H1 (cell line): ENCODE results near the gene ZFP1. TPM values are rescaled to one million over a fixed set of nuclear protein-coding genes. Genes with fewer than 3 reads are reported as not detected.

ENCODE experiments used
- BACH1 ChIP-seq: IDR thresholded peaks from 2 replicates; pipeline ENCODE4 v1.6.1; 2012; ENCODE audit warnings: low read length, improper control_type of control experiment
- GTF2F1 ChIP-seq: IDR thresholded peaks from 2 replicates; pipeline ENCODE4 v1.6.1; 2012; ENCODE audit warnings: low read depth, low read length, improper control_type of control experiment, borderline replicate concordance
- RAD21 ChIP-seq, 2 experiments: IDR thresholded peaks in 1 of 2; conservative IDR thresholded peaks in 1 of 2; 2 replicates each; pipeline ENCODE4 v1.6.1; 2011; ENCODE audit warnings: low read depth in 2 of 2, low read length in 2 of 2, improper control_type of control experiment in 1 of 2, inconsistent platforms in 1 of 2, mild to moderate bottlenecking in 1 of 2, moderate library complexity in 1 of 2
- SIRT6 ChIP-seq: IDR thresholded peaks from one replicate; pipeline ENCODE4 v1.7.1; 2012; ENCODE audit warnings: low read length, inconsistent platforms
- SRF ChIP-seq: IDR thresholded peaks from 2 replicates; pipeline ENCODE4 v1.6.1; 2011; ENCODE audit warnings: mild to moderate bottlenecking, low read depth, low read length, moderate library complexity
- SUZ12 ChIP-seq: fragments of 200-600 bp; sonication (generic); IDR thresholded peaks from 2 replicates; pipeline ENCODE4 v1.6.1; 2012; ENCODE audit warnings: mild to moderate bottlenecking, inconsistent platforms, low read length, moderate library complexity, mixed read lengths
- polyA plus RNA-seq, 7 experiments: library from polyadenylated mRNA; depleted of rRNA in 3 of 7; stranded (reverse) in 5 of 7; unstranded in 2 of 7; fragments of >200 nt in 5 of 7; fragments of 200-250 nt in 2 of 7; gene quantifications; 1 replicate in 5 of 7; 2 replicates in 1 of 7; 4 replicates in 1 of 7; pipeline versions ENCODE4 v1.2.1 to v1.2.3, GENCODE V29; 2011 to 2013; ENCODE audit warnings: missing spikeins in 2 of 7, mixed read lengths in 2 of 7
- total RNA-seq: library from RNA; stranded (reverse); fragmentation: NEBNext Ultra II Directional; extraction: Animal tissue kit (Norgen Biotek cat#: 25700); gene quantifications from 2 replicates; pipeline ENCODE4 v1.2.1, GENCODE V29; 2021

The ZFP1 gene
- total and polyA plus RNA-seq, 2 of the 8 experiments (the other 6 are each of a cell fraction or from before 2014, with no cell fraction given), result 4.0 to 11.2 TPM

DNA sequence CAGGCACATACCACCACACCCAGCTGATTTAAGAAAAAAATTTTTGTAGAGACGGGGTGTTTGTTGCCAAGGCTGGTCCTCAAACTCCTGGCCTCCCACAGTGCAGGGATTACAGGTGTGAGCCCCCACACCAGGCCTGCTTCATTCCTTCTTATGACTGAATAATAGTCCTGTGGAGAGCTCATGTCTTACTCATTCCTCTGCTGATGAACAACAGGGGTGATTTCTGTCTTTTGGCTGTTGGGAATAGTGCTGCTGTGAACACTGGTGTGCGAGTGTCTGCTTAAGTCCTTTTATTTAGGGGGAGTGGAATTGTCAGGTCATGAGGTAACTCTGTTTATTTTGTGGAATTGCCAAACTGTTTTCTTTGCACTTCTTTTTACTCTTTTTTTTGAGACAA lies 67.8 kb downstream of the ZFP1 start (continued):
- TF ChIP-seq GTF2F1 (no peak), SRF (no peak), RAD21 (IDR thresholded peaks at IDR 0.05 in 1 of 2, conservative IDR thresholded peaks at IDR 0.05 in 1 of 2; ENCODE audit: low read depth in 2 of 2, low read length in 2 of 2) (no peak), BACH1 (no peak), SIRT6 (no peak), SUZ12 (no peak)
